CD4-positive, alpha-beta memory T cell (primary cell): ENCODE results near the gene GMDS. TPM values are rescaled to one million over a fixed set of nuclear protein-coding genes. Genes with fewer than 3 reads are reported as not detected.

Experiments
- CTCF ChIA-PET: fragments of 350-600 bp; sonication (Branson Sonifier 250); formaldehyde crosslinking; loops from one replicate; lab custom pipeline; 2021; ENCODE audit warnings: inconsistent platforms; ENCODE audit not compliant: partially characterized antibody; lab: Charles Lee
- POLR2A ChIA-PET: fragments of 350-600 bp; sonication (Branson Sonifier 250); formaldehyde crosslinking; loops from one replicate; lab custom pipeline; 2021; ENCODE audit not compliant: partially characterized antibody; lab: Charles Lee
- DNase-seq, 5 donors: peaks; one replicate each; pipeline versions ENCODE4 v3.0.0 to v3.0.0-alpha.2; 2020 to 2022; ENCODE audit warnings: mixed read lengths in 1 of 5
- H3K27ac ChIP-seq: one replicate; pipeline ENCODE4 v1.7.0; 2013; ENCODE audit warnings: low read depth, low read length
- H3K27me3 ChIP-seq: 2 replicates; pipeline ENCODE4 v1.7.0; 2013; ENCODE audit warnings: mild to moderate bottlenecking, low read length, moderate library complexity; ENCODE audit not compliant: insufficient read depth
- H3K36me3 ChIP-seq: 2 replicates; pipeline ENCODE4 v1.7.0; 2013; ENCODE audit warnings: mild to moderate bottlenecking, low read length, moderate library complexity; ENCODE audit not compliant: insufficient read depth
- H3K4me1 ChIP-seq: 2 replicates; pipeline ENCODE4 v1.7.0; 2013; ENCODE audit warnings: mild to moderate bottlenecking, low read length, moderate library complexity; ENCODE audit not compliant: insufficient read depth
- H3K4me3 ChIP-seq, 2 donors: one replicate each; pipeline ENCODE4 v1.7.0; 2013; ENCODE audit warnings: low read length in 2 of 2, mild to moderate bottlenecking in 1 of 2
- H3K9me3 ChIP-seq, 2 donors: one replicate each; pipeline ENCODE4 v1.7.0; 2013; ENCODE audit warnings: low read length in 2 of 2, control low read depth in 1 of 2; ENCODE audit not compliant: control insufficient read depth in 1 of 2
- H3K27ac Mint-ChIP-seq, 7 donors: one replicate each; pipeline ENCODE4 v1.8.0; 2020 to 2021; ENCODE audit warnings: mixed read lengths in 7 of 7, mild to moderate bottlenecking in 6 of 7, inconsistent platforms in 3 of 7, moderate library complexity in 3 of 7
- H3K27me3 Mint-ChIP-seq, 2 donors: one replicate each; pipeline ENCODE4 v1.8.0; 2020 to 2021; ENCODE audit warnings: mixed read lengths in 2 of 2
- H3K36me3 Mint-ChIP-seq, 2 donors: one replicate each; pipeline ENCODE4 v1.8.0; 2020 to 2021; ENCODE audit warnings: mixed read lengths in 2 of 2, inconsistent platforms in 1 of 2, mild to moderate bottlenecking in 1 of 2
- H3K4me1 Mint-ChIP-seq, 4 donors: one replicate each; pipeline ENCODE4 v1.8.0; 2020 to 2021; ENCODE audit warnings: mixed read lengths in 4 of 4, mild to moderate bottlenecking in 1 of 4
- H3K4me3 Mint-ChIP-seq, 8 donors: one replicate each; pipeline ENCODE4 v1.8.0; 2020 to 2021; ENCODE audit warnings: mixed read lengths in 8 of 8, mild to moderate bottlenecking in 7 of 8, moderate library complexity in 6 of 8, inconsistent platforms in 3 of 8
- H3K9me3 Mint-ChIP-seq, 8 donors: one replicate each; pipeline ENCODE4 v1.8.0; 2020 to 2021; ENCODE audit warnings: mixed read lengths in 8 of 8, mild to moderate bottlenecking in 5 of 8, inconsistent platforms in 3 of 8, moderate library complexity in 1 of 8
- intact Hi-C: fragments of 100-400 bp; cut with micrococcal nuclease; formaldehyde crosslinking; loops from one replicate; pipeline ENCODE4 v1.15.1; 2023
- polyA plus RNA-seq, 2 donors: library from polyadenylated mRNA; unstranded; fragments of 300-500 nt; fragmentation: Illumina TruSeq; gene quantifications; one replicate each; pipeline ENCODE4 v1.2.3, GENCODE V29; 2021
- total RNA-seq, 2 experiments: library from RNA; stranded (reverse); gene quantifications; one replicate each; pipeline ENCODE4 v1.2.3, GENCODE V29; 2021

The GMDS gene
- total and polyA plus RNA-seq, 4 experiments from 2014 or later = 12.1 to 24.0 (median 15.2) TPM

GRCh38 chr6:1952740-1953360, 292.6 kb downstream of the GMDS start:
- Histone ChIP-seq H3K9me3 (no peaks in the 10 kb centered on the region), H3K4me3 (no peak overlapping the region), H3K27me3 (no peaks in the 10 kb centered on the region), H3K36me3 (no peaks in the 10 kb centered on the region), H3K4me1 (no peaks in the 10 kb centered on the region), H3K27ac (no peak overlapping the region)
- Mint-ChIP-seq H3K4me1 (no peaks in the 10 kb centered on the region), H3K4me3 (no peak overlapping the region), H3K9me3 (no peaks in the 10 kb centered on the region), H3K36me3 (peaks cover 23 to 27% of the 10 kb centered on the region in 2 donors), H3K27me3 (no peaks in the 10 kb centered on the region), H3K27ac (no peak overlapping the region)
- no peak for DNase-seq
- ChIA-PET POLR2A (no interaction called here), CTCF (no interaction called here)
- intact Hi-C loops = no loop called here

DNA sequence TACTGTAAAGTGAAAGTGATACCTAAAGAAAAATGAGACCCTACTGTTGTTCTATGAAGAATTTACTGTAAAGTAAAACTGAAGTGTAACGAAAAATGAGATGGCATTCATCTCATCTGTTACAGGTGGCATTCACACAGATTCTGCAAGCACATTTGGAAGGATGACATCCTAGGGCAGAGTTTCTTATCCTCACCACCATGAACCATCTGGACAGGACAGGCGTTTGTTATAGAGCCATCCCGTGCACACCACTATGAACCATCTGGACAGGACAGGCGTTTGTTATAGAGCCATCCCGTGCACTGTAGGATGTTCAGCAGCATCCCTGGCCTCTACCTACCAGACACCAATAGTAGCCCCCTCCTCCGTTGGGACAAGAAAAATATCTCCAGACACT, 294.8 kb downstream of the GMDS start:
- Mint-ChIP-seq H3K27me3 (no peaks in the 10 kb centered on the region), H3K9me3 (no peaks in the 10 kb centered on the region), H3K36me3 (peaks cover 27 to 42% of the 10 kb centered on the region in 2 donors), H3K4me3 (no peak overlapping the region), H3K27ac (no peak overlapping the region), H3K4me1 (no peaks in the 10 kb centered on the region)
- Histone ChIP-seq H3K27me3 (no peaks in the 10 kb centered on the region), H3K36me3 (no peaks in the 10 kb centered on the region), H3K9me3 (no peaks in the 10 kb centered on the region), H3K27ac (no peak overlapping the region), H3K4me1 (no peaks in the 10 kb centered on the region), H3K4me3 (no peak overlapping the region)
- DNase-seq = no peak
- CTCF ChIA-PET = no interaction called here
- POLR2A ChIA-PET = no interaction called here
- intact Hi-C loops = no loop called here

GRCh38 chr6:1949538-1949937, 295.9 kb downstream of the GMDS start:
- Mint-ChIP-seq H3K27ac (no peak overlapping the region), H3K27me3 (no peaks in the 10 kb centered on the region), H3K4me1 (no peaks in the 10 kb centered on the region), H3K4me3 (no peak overlapping the region), H3K36me3 (peaks cover 27 to 49% of the 10 kb centered on the region in 2 donors), H3K9me3 (no peaks in the 10 kb centered on the region)
- POLR2A ChIA-PET = no interaction called here
- Histone ChIP-seq H3K9me3 (no peaks in the 10 kb centered on the region), H3K4me1 (no peaks in the 10 kb centered on the region), H3K36me3 (no peaks in the 10 kb centered on the region), H3K27me3 (no peaks in the 10 kb centered on the region), H3K4me3 (no peak overlapping the region), H3K27ac (no peak overlapping the region)
- DNase-seq = no peak
- intact Hi-C loops = no loop called here
- CTCF ChIA-PET = no interaction called here

- intact Hi-C loops = no loop called here
- no peak overlapping the region for H3K4me3 ChIP-seq
- H3K4me1 ChIP-seq = no peaks in the 10 kb centered on the region
- no peak for DNase-seq
- no peaks in the 10 kb centered on the region for H3K36me3 ChIP-seq
- no peaks in the 10 kb centered on the region for H3K27me3 Mint-ChIP-seq
- no peak overlapping the region for H3K27ac ChIP-seq
- peaks cover 25 to 45% of the 10 kb centered on the region in 2 donors for H3K36me3 Mint-ChIP-seq
- CTCF ChIA-PET = no interaction called here
- no peaks in the 10 kb centered on the region for H3K27me3 ChIP-seq
- POLR2A ChIA-PET = no interaction called here
- no peak overlapping the region for H3K27ac Mint-ChIP-seq
- H3K9me3 ChIP-seq = no peaks in the 10 kb centered on the region
- H3K4me1 Mint-ChIP-seq = no peaks in the 10 kb centered on the region
- no peaks in the 10 kb centered on the region for H3K9me3 Mint-ChIP-seq
- H3K4me3 Mint-ChIP-seq = no peak overlapping the region
Observed at GRCh38 chr6:1947922-1948321, 297.5 kb downstream of the GMDS start.

DNA sequence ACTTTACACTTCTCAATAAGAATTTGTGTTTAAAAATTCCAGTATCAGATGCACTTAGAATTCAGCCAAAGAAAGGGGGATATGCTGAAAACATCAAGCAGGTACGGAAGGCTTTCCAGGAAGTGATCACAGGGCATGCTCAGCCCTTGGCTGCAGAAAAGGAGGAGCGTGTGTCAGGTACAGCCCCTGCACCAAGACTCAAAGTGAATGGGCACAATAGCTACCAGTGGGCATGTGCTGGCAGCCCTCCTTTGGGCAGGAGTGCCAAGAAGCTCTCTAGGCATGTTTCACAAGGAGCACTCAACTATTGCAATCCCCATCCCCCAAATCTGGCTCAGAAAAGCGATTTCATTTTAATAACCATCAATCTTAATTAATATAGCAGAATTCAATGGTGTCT, 298.8 kb downstream of the GMDS start:
- no peak overlapping the region for H3K4me3 Mint-ChIP-seq

DNA sequence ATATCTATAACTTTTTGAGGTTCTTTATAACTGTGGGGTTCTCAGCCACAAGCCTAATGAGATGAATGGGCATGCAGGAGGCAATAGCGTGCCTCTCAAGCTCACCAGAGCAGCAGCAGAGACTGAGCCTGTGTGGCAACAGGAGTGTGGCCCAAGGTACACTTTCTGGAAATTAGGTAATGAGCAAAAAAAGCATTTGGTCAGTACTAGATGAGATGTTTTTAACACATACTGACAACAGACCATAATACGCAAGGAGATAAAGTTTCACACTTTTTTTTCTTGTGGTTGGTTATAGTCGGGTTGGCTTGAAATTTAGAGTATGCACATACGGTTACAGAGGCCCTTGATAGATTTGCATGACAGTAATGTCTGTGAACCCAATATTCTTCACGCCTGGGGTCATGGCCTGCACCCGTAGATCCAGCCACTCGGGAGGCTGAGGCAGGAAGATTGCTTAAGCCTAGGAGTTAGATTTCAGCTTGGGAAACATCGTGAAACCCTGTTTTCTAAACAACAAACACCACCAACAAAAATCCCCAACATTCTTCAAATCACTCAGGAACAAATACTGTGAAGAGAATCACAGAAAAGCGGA, 300.1 kb downstream of the GMDS start:
- ChIA-PET POLR2A (no interaction called here), CTCF (no interaction called here)
- Mint-ChIP-seq H3K9me3 (no peaks in the 10 kb centered on the region), H3K27ac (no peak overlapping the region), H3K27me3 (no peaks in the 10 kb centered on the region), H3K4me1 (no peaks in the 10 kb centered on the region), H3K36me3 (peaks cover 15 to 33% of the 10 kb centered on the region in 2 donors), H3K4me3 (no peak overlapping the region)
- Histone ChIP-seq H3K4me3 (no peak overlapping the region), H3K4me1 (no peaks in the 10 kb centered on the region), H3K27me3 (no peaks in the 10 kb centered on the region), H3K9me3 (no peaks in the 10 kb centered on the region), H3K27ac (no peak overlapping the region), H3K36me3 (no peaks in the 10 kb centered on the region)
- intact Hi-C loops = no loop called here
- DNase-seq = no peak

More for the DNA sequence above, 298.8 kb downstream of the GMDS start:
- no peak overlapping the region for H3K4me3 ChIP-seq
- no peak overlapping the region for H3K27ac ChIP-seq
- H3K9me3 Mint-ChIP-seq = no peaks in the 10 kb centered on the region
- DNase-seq = no peak
- no peaks in the 10 kb centered on the region for H3K36me3 ChIP-seq
- no peaks in the 10 kb centered on the region for H3K27me3 ChIP-seq
- intact Hi-C loops = no loop called here
- H3K9me3 ChIP-seq = no peaks in the 10 kb centered on the region
- H3K27ac Mint-ChIP-seq = no peak overlapping the region
- POLR2A ChIA-PET = no interaction called here
- H3K27me3 Mint-ChIP-seq = no peaks in the 10 kb centered on the region
- CTCF ChIA-PET = no interaction called here
- no peaks in the 10 kb centered on the region for H3K4me1 ChIP-seq
- H3K36me3 Mint-ChIP-seq = peaks cover 19 to 38% of the 10 kb centered on the region in 2 donors
- H3K4me1 Mint-ChIP-seq = no peaks in the 10 kb centered on the region

DNA sequence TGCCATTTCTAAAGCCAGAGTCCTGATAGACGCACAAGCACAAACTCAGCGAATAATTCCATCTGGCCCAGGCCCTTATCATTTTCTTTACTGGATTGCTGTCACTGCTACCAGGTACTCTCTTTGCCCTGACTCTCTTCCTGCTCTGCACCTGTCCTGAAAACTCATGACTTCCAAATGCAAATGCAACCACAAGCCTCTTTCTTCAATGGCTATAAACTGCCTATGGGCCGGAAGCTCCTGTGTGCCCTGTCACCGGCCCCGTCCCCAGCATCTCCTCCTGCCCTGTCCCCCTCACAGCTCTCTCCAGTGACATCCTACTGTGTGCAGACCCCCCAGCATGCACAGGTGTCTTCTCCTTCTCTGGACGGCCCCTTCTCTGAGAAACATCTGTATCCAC, 302.6 kb downstream of the GMDS start:
- H3K27me3 ChIP-seq = no peaks in the 10 kb centered on the region
- Mint-ChIP-seq H3K36me3 (peaks cover 9 to 37% of the 10 kb centered on the region in 2 donors), H3K4me3 (no peak overlapping the region), H3K27ac (no peak overlapping the region), H3K4me1 (no peaks in the 10 kb centered on the region), H3K27me3 (no peaks in the 10 kb centered on the region), H3K9me3 (peaks cover 0 to 2% (median 0%) of the 10 kb centered on the region in 8 donors)
- no peak overlapping the region for H3K27ac ChIP-seq
- H3K9me3 ChIP-seq = no peaks in the 10 kb centered on the region
- no peak for DNase-seq
- ChIA-PET CTCF (no interaction called here), POLR2A (no interaction called here)
- no peaks in the 10 kb centered on the region for H3K36me3 ChIP-seq
- intact Hi-C loops = no loop called here
- no peaks in the 10 kb centered on the region for H3K4me1 ChIP-seq
- no peak overlapping the region for H3K4me3 ChIP-seq
